NCI-H774 (cell line): ENCODE measurements around the gene ABCC2.
"Not testable (repeated sequence)": the region's sequence is repeated elsewhere in the genome, so short reads cannot be mapped to it uniquely, and the experiment has no call there.

Experiments
- DNase-seq: peaks from one replicate; lab custom pipeline; 2025; lab: John Stamatoyannopoulos, UW

ABCC2 gene

GRCh38 chr10:99809481-99809880 is 27.0 kb downstream of the ABCC2 start:
- no peak for DNase-seq

- DNase-seq, result no peak
Measured at GRCh38 chr10:99809931-99810615, 27.6 kb downstream of the ABCC2 start.

- DNase-seq, result no peak
Measured at GRCh38 chr10:99812177-99812576, 29.7 kb downstream of the ABCC2 start.

- no peak for DNase-seq
Measured at GRCh38 chr10:99814143-99814542, 31.7 kb downstream of the ABCC2 start.

- DNase-seq, result no peak
Measured at GRCh38 chr10:99815621-99816020, 33.2 kb downstream of the ABCC2 start.

GRCh38 chr10:99827936-99828335 is 45.5 kb downstream of the ABCC2 start:
- DNase-seq, result no peak

GRCh38 chr10:99828464-99828863 is 46.0 kb downstream of the ABCC2 start:
- DNase-seq, result no peak

GRCh38 chr10:99832439-99832838 is 50.0 kb downstream of the ABCC2 start:
- no peak for DNase-seq

- no peak for DNase-seq
Measured at GRCh38 chr10:99834410-99834809, 52.0 kb downstream of the ABCC2 start.

GRCh38 chr10:99835947-99836346 is 53.5 kb downstream of the ABCC2 start:
- DNase-seq, result no peak

- no peak for DNase-seq
Measured at GRCh38 chr10:99836711-99837110, 54.3 kb downstream of the ABCC2 start.

- not testable (repeated sequence) for DNase-seq
Measured at GRCh38 chr10:99840859-99841258, 58.4 kb downstream of the ABCC2 start.

GRCh38 chr10:99841746-99842145 is 59.3 kb downstream of the ABCC2 start:
- DNase-seq, result no peak

- DNase-seq, result no peak
Measured at GRCh38 chr10:99843310-99843709, 60.9 kb downstream of the ABCC2 start.

- no peak for DNase-seq
Measured at GRCh38 chr10:99844433-99844955, 62.1 kb downstream of the ABCC2 start.

GRCh38 chr10:99845837-99846382 is 63.5 kb downstream of the ABCC2 start:
- peak; percentile 37 for DNase-seq

GRCh38 chr10:99849057-99849456 is 66.6 kb downstream of the ABCC2 start:
- no peak for DNase-seq

- no peak for DNase-seq
Measured at GRCh38 chr10:99849536-99849935, 67.1 kb downstream of the ABCC2 start.

- no peak for DNase-seq
Measured at GRCh38 chr10:99850021-99850766, 67.8 kb downstream of the ABCC2 start.

- no peak for DNase-seq
Measured at GRCh38 chr10:99850767-99851340, 68.4 kb downstream of the ABCC2 start.

- DNase-seq, result no peak
Measured at GRCh38 chr10:99851825-99852224, 69.4 kb downstream of the ABCC2 start.

GRCh38 chr10:99852481-99853213 is 70.2 kb downstream of the ABCC2 start:
- DNase-seq, result no peak
